ENCODE data around the gene SLIT3.

The SLIT3 gene

GRCh38 chr5:168790002-168790635, 510.8 kb downstream of the SLIT3 start:
- in situ Hi-C loops (cut with MboI; ENCODE audit: low sequenced_read_pairs): no loop called here

GRCh38 chr5:168788786-168789185, 512.2 kb downstream of the SLIT3 start:
- in situ Hi-C loops (cut with MboI; ENCODE audit: low sequenced_read_pairs): no loop called here

GRCh38 chr5:168788107-168788506, 512.8 kb downstream of the SLIT3 start:
- in situ Hi-C loops (cut with MboI; ENCODE audit: low sequenced_read_pairs): no loop called here

- in situ Hi-C loops (cut with MboI; ENCODE audit: low sequenced_read_pairs): no loop called here
These were observed 514.8 kb downstream of the SLIT3 start for GRCh38 chr5:168786147-168786546.

- in situ Hi-C loops (cut with MboI; ENCODE audit: low sequenced_read_pairs): no loop called here
These were observed 516.5 kb downstream of the SLIT3 start for GRCh38 chr5:168784454-168784853.

- in situ Hi-C loops (cut with MboI; ENCODE audit: low sequenced_read_pairs): no loop called here
These were observed 518.9 kb downstream of the SLIT3 start for GRCh38 chr5:168781941-168782571.

GRCh38 chr5:168780888-168781287, 520.1 kb downstream of the SLIT3 start:
- in situ Hi-C loops (cut with MboI; ENCODE audit: low sequenced_read_pairs): no loop called here

GRCh38 chr5:168779333-168779732, 521.6 kb downstream of the SLIT3 start:
- in situ Hi-C loops (cut with MboI; ENCODE audit: low sequenced_read_pairs): no loop called here

GRCh38 chr5:168778536-168778935, 522.4 kb downstream of the SLIT3 start:
- in situ Hi-C loops (cut with MboI; ENCODE audit: low sequenced_read_pairs): no loop called here

GRCh38 chr5:168777651-168778050, 523.3 kb downstream of the SLIT3 start:
- in situ Hi-C loops (cut with MboI; ENCODE audit: low sequenced_read_pairs): no loop called here

- in situ Hi-C loops (cut with MboI; ENCODE audit: low sequenced_read_pairs): no loop called here
These were observed 524.9 kb downstream of the SLIT3 start for GRCh38 chr5:168776070-168776469.

- in situ Hi-C loops (cut with MboI; ENCODE audit: low sequenced_read_pairs): no loop called here
These were observed 527.7 kb downstream of the SLIT3 start for GRCh38 chr5:168773226-168773625.

- in situ Hi-C loops (cut with MboI; ENCODE audit: low sequenced_read_pairs): no loop called here
These were observed 528.5 kb downstream of the SLIT3 start for GRCh38 chr5:168772316-168772961.

GRCh38 chr5:168771678-168772077, 529.3 kb downstream of the SLIT3 start:
- in situ Hi-C loops (cut with MboI; ENCODE audit: low sequenced_read_pairs): no loop called here

GRCh38 chr5:168770996-168771395, 529.9 kb downstream of the SLIT3 start:
- in situ Hi-C loops (cut with MboI; ENCODE audit: low sequenced_read_pairs): no loop called here

- in situ Hi-C loops (cut with MboI; ENCODE audit: low sequenced_read_pairs): no loop called here
These were observed 530.9 kb downstream of the SLIT3 start for GRCh38 chr5:168770036-168770498.

GRCh38 chr5:168768172-168768571, 532.8 kb downstream of the SLIT3 start:
- in situ Hi-C loops (cut with MboI; ENCODE audit: low sequenced_read_pairs): no loop called here

GRCh38 chr5:168766426-168766700, 534.6 kb downstream of the SLIT3 start:
- in situ Hi-C loops (cut with MboI; ENCODE audit: low sequenced_read_pairs): no loop called here

- in situ Hi-C loops (cut with MboI; ENCODE audit: low sequenced_read_pairs): no loop called here
These were observed 535.2 kb downstream of the SLIT3 start for GRCh38 chr5:168765551-168766425.

GRCh38 chr5:168765086-168765550, 535.8 kb downstream of the SLIT3 start:
- in situ Hi-C loops (cut with MboI; ENCODE audit: low sequenced_read_pairs): no loop called here
